Thyroid gland (tissue), 4 donors: ENCODE results near the gene SLC37A2.

Source experiments
- CTCF ChIP-seq, 6 experiments: fragments of 200-600 bp in 3 of 6; fragments of 450-650 bp in 3 of 6; sonication (generic) in 3 of 6; IDR thresholded peaks; one replicate each; pipeline ENCODE4 v1.5.1; 2016 to 2019; ENCODE audit warnings: antibody characterized with exemption in 6 of 6, mild to moderate bottlenecking in 2 of 6, inconsistent platforms in 1 of 6, moderate library complexity in 1 of 6
- POLR2A ChIP-seq, 2 donors: fragments of 450-650 bp; IDR thresholded peaks; one replicate each; pipeline ENCODE4 v1.6.1; 2017; ENCODE audit warnings: antibody characterized with exemption in 2 of 2, mild to moderate bottlenecking in 2 of 2, moderate library complexity in 1 of 2

GRCh38 chr11:125123194-125123946, 60.3 kb downstream of the SLC37A2 start:
- TF ChIP-seq CTCF (IDR thresholded peaks at IDR 0.05) (no peak), POLR2A (IDR thresholded peaks at IDR 0.05) (no peak)
